Testis (tissue), 3 donors: ENCODE measurements around the gene OR4Q3. TPM values are rescaled to one million over a fixed set of nuclear protein-coding genes. Genes with fewer than 3 reads are reported as not detected.

Experiments
- polyA plus RNA-seq: library from polyadenylated mRNA; stranded (reverse); fragments of 350-450 nt; fragmentation: Illumina TruSeq; extraction: RNeasy Lipid Tissue Mini Kit (QIAGEN cat#74804); gene quantifications from one replicate; pipeline ENCODE4 v1.2.3, GENCODE V29; 2014; ENCODE audit warnings: low read depth, low replicate concordance; ENCODE audit not compliant: insufficient read depth
- small RNA-seq, 2 donors: library from RNA; depleted of rRNA; stranded (forward); fragments of <200 nt; gene quantifications; one replicate each; pipeline ENCODE3, GENCODE V24; 2016
- total RNA-seq, 2 donors: library from RNA; depleted of rRNA; stranded (reverse); fragments of >200 nt; gene quantifications; one replicate each; pipeline ENCODE4 v1.2.3, GENCODE V29; 2016

The OR4Q3 gene
- total and polyA plus RNA-seq, 3 donors from 2014 or later = 0.87 to 1.5 TPM; not detected in 1

Small RNA genes within 50 kb of the gene (small RNA-seq; reads per million reads assigned to genes)
- gene AL512310.1 = 0 reads per million in 2 donors

Other genes with a start within 250 kb of the OR4Q3 start
- gene OR11H2, start 29.7 kb upstream of the OR4Q3 start, total RNA-seq = under 1 TPM in 1 of 2 donors, not detected in 1; 0.55 TPM
- not detected for gene OR11H2, start 29.7 kb upstream of the OR4Q3 start, polyA plus RNA-seq
- gene OR4M1, start 29.9 kb downstream of the OR4Q3 start, total RNA-seq = under 1 TPM; 0.19 to 0.87 TPM
- gene OR4M1, start 29.9 kb downstream of the OR4Q3 start, polyA plus RNA-seq = not detected
- under 1 TPM in 1 of 2 donors, not detected in 1; 0.31 TPM for gene OR4N2, start 60.2 kb downstream of the OR4Q3 start, total RNA-seq
- 1.7 TPM for gene OR4N2, start 60.2 kb downstream of the OR4Q3 start, polyA plus RNA-seq
- under 1 TPM in 1 of 2 donors, not detected in 1; 0.12 TPM for gene OR4K2, start 131.6 kb downstream of the OR4Q3 start, total RNA-seq
- gene OR4K2, start 131.6 kb downstream of the OR4Q3 start, polyA plus RNA-seq = not detected
- not detected for gene OR4K5, start 177.0 kb downstream of the OR4Q3 start, total RNA-seq
- gene OR4K5, start 177.0 kb downstream of the OR4Q3 start, polyA plus RNA-seq = not detected
- gene OR4K1, start 187.3 kb downstream of the OR4Q3 start, total RNA-seq = not detected
- gene OR4K1, start 187.3 kb downstream of the OR4Q3 start, polyA plus RNA-seq = not detected
- gene OR4K15, start 232.0 kb downstream of the OR4Q3 start, total RNA-seq = under 1 TPM in 1 of 2 donors, not detected in 1; 0.25 TPM
- gene OR4K15, start 232.0 kb downstream of the OR4Q3 start, polyA plus RNA-seq = not detected